Mesenteric fat pad (tissue), 1 donor: ENCODE data around the gene PEAR1. TPM values are rescaled to one million over a fixed set of nuclear protein-coding genes. Genes with fewer than 3 reads are reported as not detected.
"Not testable (repeated sequence)": the region's sequence is repeated elsewhere in the genome, so short reads cannot be mapped to it uniquely, and the experiment has no call there.

Source experiments
- DNase-seq: peaks from one replicate; pipeline ENCODE4 v3.0.0-alpha.2; 2020; ENCODE audit warnings: low spot score
- total RNA-seq: library from RNA; stranded (reverse); fragmentation: NEBNext Ultra II Directional; extraction: Animal tissue kit (Norgen Biotek cat#: 25700); gene quantifications from one replicate; pipeline ENCODE4 v1.2.1, GENCODE V29; 2021
- donor health status: DM: yes; HTN: yes; CAD: no.

Gene PEAR1
- total RNA-seq, 1 donor from 2014 or later: 17.7 TPM

- DNase-seq: peak; percentile 95
Observed at GRCh38 chr1:156920233-156921052, 26.9 kb downstream of the PEAR1 start, which contains the start of gene LRRC71. LRRC71 (plus strand) TSS chr1:156920632; CDS start chr1:156920804, 172 bp downstream.

GRCh38 chr1:156921053-156921529 lies 27.6 kb downstream of the PEAR1 start:
- no peak for DNase-seq

GRCh38 chr1:156922986-156923669 lies 29.6 kb downstream of the PEAR1 start:
- DNase-seq: no peak

- no peak for DNase-seq
Observed at GRCh38 chr1:156923670-156924477, 30.4 kb downstream of the PEAR1 start.

DNA sequence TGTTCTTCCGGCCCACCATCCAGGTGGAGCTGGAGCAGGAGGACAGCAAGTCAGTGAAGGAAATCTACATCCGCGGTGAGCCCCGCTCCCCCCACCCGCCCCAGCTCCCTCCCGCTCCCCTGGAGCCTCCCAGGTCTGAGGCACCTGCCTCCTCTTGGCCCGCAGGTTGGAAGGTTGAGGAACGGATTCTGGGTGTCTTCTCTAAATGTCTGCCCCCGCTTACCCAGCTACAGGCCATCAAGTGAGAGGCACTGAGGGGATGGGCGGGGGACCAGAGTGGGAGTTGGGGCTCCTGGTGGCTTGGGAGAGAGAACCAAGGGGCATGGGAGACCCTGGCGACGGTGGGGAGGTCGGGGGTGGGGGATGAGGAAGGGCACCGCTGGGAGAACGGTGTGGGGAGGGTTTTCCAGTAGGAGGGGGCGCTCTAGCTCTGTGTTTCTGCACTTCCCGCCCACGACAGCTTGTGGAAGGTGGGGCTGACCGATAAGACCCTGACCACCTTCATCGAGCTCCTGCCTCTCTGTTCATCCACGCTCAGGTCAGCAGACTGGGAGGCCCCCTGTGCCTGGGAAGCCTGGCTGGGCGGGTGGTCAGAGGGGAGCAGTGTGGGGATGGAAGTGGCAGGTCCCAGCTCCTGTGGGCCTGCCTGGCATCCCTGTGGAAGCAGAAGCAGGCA lies 31.1 kb downstream of the PEAR1 start:
- no peak for DNase-seq

GRCh38 chr1:156925154-156926010 lies 31.9 kb downstream of the PEAR1 start:
- no peak for DNase-seq

GRCh38 chr1:156926175-156926574 lies 32.7 kb downstream of the PEAR1 start:
- no peak for DNase-seq

- not testable (repeated sequence) for DNase-seq
Observed at GRCh38 chr1:156926695-156927094, 33.2 kb downstream of the PEAR1 start.

DNA sequence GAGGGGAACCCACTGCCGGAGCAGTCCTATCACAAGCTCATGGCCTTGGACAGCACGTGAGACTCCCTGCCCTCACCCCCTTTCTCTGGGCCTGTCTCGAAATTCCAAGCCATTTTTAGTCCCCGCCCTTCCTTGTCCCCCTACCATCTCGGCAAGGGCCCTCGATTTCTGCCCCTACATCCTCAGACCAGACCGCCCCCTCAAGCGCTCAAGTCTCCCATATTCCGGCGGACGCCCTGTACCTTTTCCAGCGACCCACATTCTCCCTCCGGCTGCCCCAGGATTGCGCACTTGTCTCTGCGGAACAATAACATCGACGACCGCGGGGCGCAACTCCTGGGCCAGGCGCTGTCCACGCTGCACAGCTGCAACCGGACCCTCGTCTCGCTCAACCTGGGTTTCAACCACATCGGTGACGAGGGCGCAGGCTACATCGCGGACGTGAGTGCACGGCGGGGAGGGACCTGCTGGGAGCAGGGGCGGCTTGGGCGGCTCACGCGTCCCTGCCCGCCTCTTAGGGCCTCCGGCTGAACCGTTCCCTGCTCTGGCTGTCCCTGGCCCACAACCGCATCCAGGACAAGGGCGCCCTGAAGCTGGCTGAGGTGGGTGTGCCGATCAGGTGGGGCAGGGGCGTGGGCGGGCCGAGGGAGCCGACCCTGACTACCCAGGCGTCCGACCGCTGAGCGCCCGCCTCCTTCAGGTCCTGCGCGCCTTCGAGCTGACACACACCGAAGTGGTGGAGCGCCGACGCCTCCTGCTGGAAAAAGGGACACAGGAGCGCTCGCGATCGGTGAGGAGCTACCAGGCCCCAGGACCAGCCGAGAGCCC lies 33.9 kb downstream of the PEAR1 start:
- DNase-seq: no peak

DNA sequence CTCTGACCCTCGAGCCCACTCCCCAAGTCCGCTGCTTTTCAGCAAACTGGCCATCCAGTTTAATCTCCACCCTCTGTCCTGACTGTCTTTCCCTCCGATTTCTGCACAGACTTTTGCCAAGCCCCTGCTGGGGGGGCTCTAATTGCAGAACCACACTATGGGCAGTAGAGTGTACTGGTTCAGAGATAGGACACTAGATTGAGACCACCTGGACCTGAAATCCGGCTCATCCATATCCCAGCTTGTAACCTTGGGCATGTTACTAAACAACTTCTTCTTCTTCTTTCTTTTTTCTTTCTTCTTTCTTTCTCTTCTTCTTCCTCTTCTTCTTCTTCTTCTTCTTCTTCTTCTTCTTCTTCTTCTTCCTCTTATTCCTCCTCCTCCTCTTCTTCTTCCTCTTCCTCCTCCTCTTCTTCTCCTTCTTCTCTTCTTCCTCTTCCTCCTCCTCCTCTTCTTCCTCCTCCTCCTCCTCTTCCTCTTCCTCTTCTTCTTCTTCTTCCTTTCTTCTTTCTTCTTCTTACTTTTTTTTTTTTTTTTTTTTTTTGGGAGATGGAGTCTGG lies 34.6 kb downstream of the PEAR1 start:
- DNase-seq: no peak

DNA sequence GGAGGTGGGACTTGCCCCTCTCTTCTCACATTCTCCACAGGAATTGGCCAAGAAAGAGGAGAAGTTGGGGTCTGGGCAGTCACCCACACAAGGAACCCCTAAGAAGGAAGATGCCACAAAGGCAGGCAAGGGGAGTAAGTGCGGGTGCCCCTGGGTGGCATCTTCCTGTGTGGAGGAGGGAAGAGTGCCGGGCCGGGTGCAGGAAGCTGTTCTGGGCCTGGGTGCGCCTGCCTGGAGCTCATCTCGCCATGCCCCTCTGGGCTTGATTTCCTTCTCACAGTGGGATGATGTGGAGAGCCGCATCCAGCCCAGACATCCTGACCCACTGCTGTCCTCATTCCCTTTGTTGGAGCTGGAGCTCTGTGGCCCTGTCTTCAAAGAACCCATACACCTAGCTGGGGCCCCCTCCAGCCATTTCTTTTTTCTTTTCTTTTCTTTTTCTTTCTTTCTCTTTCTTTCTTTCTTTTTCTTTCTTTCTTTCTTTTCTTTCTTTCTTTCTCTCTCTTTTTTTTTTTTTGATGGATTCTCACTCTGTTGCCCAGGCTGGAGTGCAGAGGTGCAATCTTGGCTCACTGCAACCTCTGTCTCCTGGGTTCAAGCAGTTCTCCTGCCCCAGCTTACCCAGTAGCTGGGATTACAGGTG lies 36.2 kb downstream of the PEAR1 start:
- no peak for DNase-seq

DNA sequence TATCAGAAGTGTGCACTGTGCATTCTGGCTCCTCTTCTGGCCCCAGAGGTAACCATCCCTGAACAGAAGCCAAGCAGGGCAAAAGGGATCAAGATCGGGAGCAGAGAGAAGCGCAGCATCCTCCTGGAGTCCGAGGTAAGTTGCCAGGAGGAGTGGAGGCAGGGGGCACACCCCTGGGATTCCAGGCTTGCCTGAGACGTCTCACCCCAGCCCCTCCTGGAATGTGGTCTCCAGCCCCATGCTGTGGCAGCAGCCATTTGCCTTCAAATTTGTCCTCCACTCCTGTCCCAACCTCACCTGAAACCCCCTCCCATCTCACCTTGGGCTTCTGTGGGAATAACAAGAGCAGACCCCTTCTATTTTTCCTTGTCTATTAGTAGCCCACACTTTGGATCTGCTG lies 37.0 kb downstream of the PEAR1 start:
- no peak for DNase-seq

- DNase-seq: no peak
Observed at GRCh38 chr1:156931211-156931952, 37.9 kb downstream of the PEAR1 start.

- no peak for DNase-seq
Observed at GRCh38 chr1:156931974-156932710, 38.6 kb downstream of the PEAR1 start.

DNA sequence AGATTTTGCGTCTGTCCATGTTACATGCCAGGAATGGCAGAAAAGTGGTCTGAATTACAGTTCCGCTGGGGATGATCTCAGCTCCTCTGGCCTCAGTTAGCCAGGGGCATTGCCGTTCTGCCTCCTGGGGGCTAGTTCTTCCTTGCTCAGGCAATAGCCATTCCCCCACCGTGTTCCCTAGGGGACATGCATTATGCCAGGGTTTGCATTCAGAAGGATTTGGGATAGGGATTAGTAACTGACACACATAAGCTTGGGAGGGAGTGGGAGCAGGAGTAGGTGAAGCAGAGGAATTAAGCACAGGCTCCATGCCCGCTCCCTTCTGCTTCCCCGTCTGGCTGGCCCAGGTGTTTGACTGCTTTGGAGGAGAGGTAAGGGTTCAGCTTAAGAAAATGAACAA lies 39.6 kb downstream of the PEAR1 start:
- no peak for DNase-seq

DNA sequence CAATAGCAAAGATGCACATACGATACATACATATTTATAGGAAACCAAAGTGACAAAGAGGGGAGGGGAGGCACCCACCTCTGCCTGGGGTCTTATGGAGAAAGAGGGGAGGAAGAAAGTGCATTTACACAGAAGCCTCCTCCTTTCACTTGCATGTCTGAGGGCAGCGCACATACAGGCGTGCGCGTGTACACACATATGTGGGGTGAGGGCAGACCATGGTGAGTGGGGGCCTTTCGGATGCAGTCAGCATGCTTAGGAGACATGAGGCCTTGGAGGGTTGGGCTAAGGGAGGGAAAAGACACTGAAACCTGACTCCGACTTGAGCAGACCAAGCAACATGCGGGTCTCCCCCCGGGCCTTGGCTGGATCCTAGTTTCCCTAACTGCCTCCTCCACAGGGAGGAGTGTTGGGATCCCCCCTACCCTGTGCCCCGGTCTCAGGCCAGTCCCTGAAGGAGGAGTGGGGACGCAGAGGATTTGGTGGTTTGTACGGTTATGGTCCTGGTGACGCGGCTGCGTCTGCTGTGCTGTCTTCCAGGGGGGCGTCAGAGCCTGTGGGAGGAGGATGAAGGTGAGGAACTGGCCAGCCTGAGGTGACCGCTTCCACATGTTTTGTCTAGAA lies 42.1 kb downstream of the PEAR1 start:
- DNase-seq: no peak
